HL-60 (cell line): ENCODE data around the gene ADH4.

Experiments
- GABPA ChIP-seq: IDR thresholded peaks from 2 replicates; pipeline ENCODE4 v1.6.1; 2012; ENCODE audit warnings: low read depth
- POLR2AphosphoS5 ChIP-seq: IDR thresholded peaks from 2 replicates; pipeline ENCODE4 v1.6.1; 2012; ENCODE audit warnings: low read depth
- REST ChIP-seq: IDR thresholded peaks from 2 replicates; pipeline ENCODE4 v1.6.1; 2012; ENCODE audit warnings: low read depth; ENCODE audit not compliant: insufficient replicate concordance
- SPI1 ChIP-seq: IDR thresholded peaks from 2 replicates; pipeline ENCODE4 v1.6.1; 2012; ENCODE audit warnings: low read depth, mild to moderate bottlenecking, borderline replicate concordance
- TF ChIP-seq, protein P1 (sequence below): IDR thresholded peaks from one replicate; pipeline ENCODE4 v1.5.1; 2011; ENCODE audit warnings: low read length, control low read depth, inconsistent platforms; ENCODE audit not compliant: insufficient read depth

- TF ChIP-seq, protein P1, sequence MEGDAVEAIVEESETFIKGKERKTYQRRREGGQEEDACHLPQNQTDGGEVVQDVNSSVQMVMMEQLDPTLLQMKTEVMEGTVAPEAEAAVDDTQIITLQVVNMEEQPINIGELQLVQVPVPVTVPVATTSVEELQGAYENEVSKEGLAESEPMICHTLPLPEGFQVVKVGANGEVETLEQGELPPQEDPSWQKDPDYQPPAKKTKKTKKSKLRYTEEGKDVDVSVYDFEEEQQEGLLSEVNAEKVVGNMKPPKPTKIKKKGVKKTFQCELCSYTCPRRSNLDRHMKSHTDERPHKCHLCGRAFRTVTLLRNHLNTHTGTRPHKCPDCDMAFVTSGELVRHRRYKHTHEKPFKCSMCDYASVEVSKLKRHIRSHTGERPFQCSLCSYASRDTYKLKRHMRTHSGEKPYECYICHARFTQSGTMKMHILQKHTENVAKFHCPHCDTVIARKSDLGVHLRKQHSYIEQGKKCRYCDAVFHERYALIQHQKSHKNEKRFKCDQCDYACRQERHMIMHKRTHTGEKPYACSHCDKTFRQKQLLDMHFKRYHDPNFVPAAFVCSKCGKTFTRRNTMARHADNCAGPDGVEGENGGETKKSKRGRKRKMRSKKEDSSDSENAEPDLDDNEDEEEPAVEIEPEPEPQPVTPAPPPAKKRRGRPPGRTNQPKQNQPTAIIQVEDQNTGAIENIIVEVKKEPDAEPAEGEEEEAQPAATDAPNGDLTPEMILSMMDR: no peak
- TF ChIP-seq POLR2AphosphoS5: no peak
- no peak for TF ChIP-seq GABPA
- TF ChIP-seq REST: no peak
- no peak for TF ChIP-seq SPI1
Measured at GRCh38 chr4:99159699-99160098, 15.6 kb upstream of the ADH4 start.
